ENCODE data around the gene FAM83D.
A peak's percentile ranks its signal among the peaks of the same experiment; 100 is the strongest.

The FAM83D gene

GRCh38 chr20:38889792-38890496 lies 36.3 kb upstream of the FAM83D start:
- peaks cover 96% of the 10 kb centered on the region for H3K79me2 ChIP-seq (ENCODE audit: low read length)
- no peak overlapping the region for H3K4me2 ChIP-seq (ENCODE audit: low read length)
- TF ChIP-seq, protein P1, sequence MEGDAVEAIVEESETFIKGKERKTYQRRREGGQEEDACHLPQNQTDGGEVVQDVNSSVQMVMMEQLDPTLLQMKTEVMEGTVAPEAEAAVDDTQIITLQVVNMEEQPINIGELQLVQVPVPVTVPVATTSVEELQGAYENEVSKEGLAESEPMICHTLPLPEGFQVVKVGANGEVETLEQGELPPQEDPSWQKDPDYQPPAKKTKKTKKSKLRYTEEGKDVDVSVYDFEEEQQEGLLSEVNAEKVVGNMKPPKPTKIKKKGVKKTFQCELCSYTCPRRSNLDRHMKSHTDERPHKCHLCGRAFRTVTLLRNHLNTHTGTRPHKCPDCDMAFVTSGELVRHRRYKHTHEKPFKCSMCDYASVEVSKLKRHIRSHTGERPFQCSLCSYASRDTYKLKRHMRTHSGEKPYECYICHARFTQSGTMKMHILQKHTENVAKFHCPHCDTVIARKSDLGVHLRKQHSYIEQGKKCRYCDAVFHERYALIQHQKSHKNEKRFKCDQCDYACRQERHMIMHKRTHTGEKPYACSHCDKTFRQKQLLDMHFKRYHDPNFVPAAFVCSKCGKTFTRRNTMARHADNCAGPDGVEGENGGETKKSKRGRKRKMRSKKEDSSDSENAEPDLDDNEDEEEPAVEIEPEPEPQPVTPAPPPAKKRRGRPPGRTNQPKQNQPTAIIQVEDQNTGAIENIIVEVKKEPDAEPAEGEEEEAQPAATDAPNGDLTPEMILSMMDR (IDR thresholded peaks at IDR 0.05; ENCODE audit: low read depth, low read length), result no peak
- TF ChIP-seq EZH2phosphoT487 (IDR thresholded peaks at IDR 0.05; ENCODE audit: low read depth), result no peak
- H3K4me1 ChIP-seq (ENCODE audit: low read length), result peaks cover 60% of the 10 kb centered on the region
- peak overlapping the region; percentile 95 for H3K27ac ChIP-seq (ENCODE audit: low read length)
- H3K27me3 ChIP-seq (ENCODE audit: low read depth, low read length), result no peaks in the 10 kb centered on the region
- peaks cover 38% of the 10 kb centered on the region for H4K20me1 ChIP-seq (ENCODE audit: insufficient read depth, low read length)
- no peaks in the 10 kb centered on the region for H3K9me3 ChIP-seq (ENCODE audit: insufficient read depth, low read length)
- no peak overlapping the region for H3K9ac ChIP-seq (ENCODE audit: low read length)
- peaks cover 59% of the 10 kb centered on the region for H3K36me3 ChIP-seq (replicated peaks; ENCODE audit: low read depth, low read length)
- no peak overlapping the region for H3K4me3 ChIP-seq (ENCODE audit: low read length)
- H2AFZ ChIP-seq (ENCODE audit: low read depth, low read length), result no peak overlapping the region

- Histone ChIP-seq H4K20me1 (ENCODE audit: insufficient read depth, low read length) (peaks cover 34% of the 10 kb centered on the region), H2AFZ (ENCODE audit: low read depth, low read length) (no peak overlapping the region), H3K9ac (ENCODE audit: low read length) (no peak overlapping the region; the same call in 1 of the 2 replicates), H3K27ac (ENCODE audit: low read length) (peak overlapping the region; percentile 95), H3K79me2 (ENCODE audit: low read length) (peaks cover 96% of the 10 kb centered on the region), H3K4me1 (ENCODE audit: low read length) (peaks cover 60% of the 10 kb centered on the region), H3K27me3 (ENCODE audit: low read depth, low read length) (no peaks in the 10 kb centered on the region), H3K4me2 (ENCODE audit: low read length) (no peak overlapping the region), H3K9me3 (ENCODE audit: insufficient read depth, low read length) (no peaks in the 10 kb centered on the region), H3K36me3 (replicated peaks; ENCODE audit: low read depth, low read length) (peaks cover 61% of the 10 kb centered on the region), H3K4me3 (ENCODE audit: low read length) (no peak overlapping the region)
- TF ChIP-seq, protein P1 (IDR thresholded peaks at IDR 0.05; ENCODE audit: low read depth, low read length), result no peak
- TF ChIP-seq EZH2phosphoT487 (IDR thresholded peaks at IDR 0.05; ENCODE audit: low read depth), result no peak
Measured at GRCh38 chr20:38890497-38890818, 35.8 kb upstream of the FAM83D start.

DNA sequence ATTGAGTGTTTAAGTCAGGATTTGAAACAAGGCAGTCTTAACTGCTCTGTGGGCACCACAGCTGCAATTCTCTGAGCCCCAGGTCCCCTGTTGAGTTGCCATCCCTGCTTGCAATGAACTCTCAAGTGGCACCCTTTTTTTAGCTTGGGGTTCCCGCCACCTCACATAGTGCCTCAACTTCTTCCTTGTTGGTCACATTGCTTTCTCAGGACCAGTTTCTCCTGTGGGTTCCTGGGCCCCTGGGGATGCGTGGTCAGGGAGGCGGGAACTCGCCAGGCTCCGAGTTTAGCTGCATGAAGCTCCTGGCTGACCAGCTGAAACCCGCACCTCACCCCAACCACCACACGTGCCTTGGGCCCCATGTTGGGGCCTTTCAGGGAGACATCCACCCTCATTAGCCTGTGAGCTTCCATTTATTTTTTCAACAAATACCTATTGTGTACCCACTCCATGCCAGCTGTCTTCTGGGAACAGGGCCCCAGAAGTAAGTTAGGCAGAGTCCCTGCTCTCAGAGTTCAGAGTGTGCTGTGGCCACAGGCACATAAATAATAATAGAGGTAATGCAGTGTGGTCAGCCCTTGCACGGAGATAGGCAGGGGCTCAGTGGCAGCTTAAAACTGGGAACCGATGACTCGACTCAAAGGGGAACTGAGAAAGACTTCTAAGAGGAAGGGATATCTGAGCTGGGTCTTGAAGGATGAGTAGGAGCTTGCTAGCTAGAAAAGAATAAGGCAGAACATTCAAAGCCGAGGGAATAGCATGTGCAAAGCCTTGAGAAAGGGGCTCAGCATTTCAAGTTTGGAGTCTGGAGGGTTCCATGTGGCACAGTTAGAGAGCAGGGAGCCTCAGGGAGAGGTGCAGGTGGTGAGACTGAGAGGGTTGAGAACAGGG lies 33.9 kb upstream of the FAM83D start:
- Histone ChIP-seq H2AFZ (ENCODE audit: low read depth, low read length) (no peak overlapping the region), H3K79me2 (ENCODE audit: low read length) (peaks cover 96% of the 10 kb centered on the region), H3K9me3 (ENCODE audit: insufficient read depth, low read length) (no peaks in the 10 kb centered on the region), H3K36me3 (replicated peaks; ENCODE audit: low read depth, low read length) (peaks cover 59% of the 10 kb centered on the region), H3K27ac (ENCODE audit: low read length) (peak overlapping the region; percentile 95), H3K4me1 (ENCODE audit: low read length) (peaks cover 60% of the 10 kb centered on the region), H3K27me3 (ENCODE audit: low read depth, low read length) (no peaks in the 10 kb centered on the region), H3K9ac (ENCODE audit: low read length) (peak overlapping the region; percentile 83), H4K20me1 (ENCODE audit: insufficient read depth, low read length) (peaks cover 20% of the 10 kb centered on the region), H3K4me2 (ENCODE audit: low read length) (peak overlapping the region; percentile 78), H3K4me3 (ENCODE audit: low read length) (peak overlapping the region; percentile 51)
- no peak for TF ChIP-seq EZH2phosphoT487 (IDR thresholded peaks at IDR 0.05; ENCODE audit: low read depth)
- TF ChIP-seq, protein P1 (IDR thresholded peaks at IDR 0.05; ENCODE audit: low read depth, low read length), result no peak

DNA sequence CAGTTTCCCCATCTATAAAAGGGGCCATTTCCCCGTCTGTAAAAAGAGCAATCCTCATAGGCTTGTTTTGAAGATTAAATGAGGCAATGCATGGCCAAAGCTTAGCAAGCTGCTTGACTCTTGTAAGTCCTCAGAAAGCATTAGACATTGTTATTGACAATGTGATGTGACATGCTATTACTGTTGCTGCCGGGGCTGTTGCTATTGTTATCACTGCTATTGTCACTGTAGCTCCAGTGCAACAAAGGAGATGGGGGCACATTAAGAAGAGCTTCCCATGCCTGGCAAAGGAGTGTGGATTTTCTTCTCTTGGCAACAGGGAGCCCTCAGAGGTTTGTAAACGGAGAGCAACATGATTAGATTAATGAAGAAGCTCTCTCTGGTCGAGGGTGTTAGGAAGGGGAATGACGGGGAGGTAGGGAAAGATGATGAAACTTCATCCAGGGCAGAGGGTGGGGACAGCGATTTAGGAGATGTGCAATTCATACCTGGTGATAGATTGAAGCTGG lies 33.1 kb upstream of the FAM83D start:
- Histone ChIP-seq H3K27ac (ENCODE audit: low read length) (peak overlapping the region; percentile 95), H3K9me3 (ENCODE audit: insufficient read depth, low read length) (no peaks in the 10 kb centered on the region), H3K9ac (ENCODE audit: low read length) (peak overlapping the region; percentile 83), H4K20me1 (ENCODE audit: insufficient read depth, low read length) (peaks cover 17% of the 10 kb centered on the region), H3K4me1 (ENCODE audit: low read length) (peaks cover 60% of the 10 kb centered on the region), H3K79me2 (ENCODE audit: low read length) (peaks cover 96% of the 10 kb centered on the region), H2AFZ (ENCODE audit: low read depth, low read length) (no peak overlapping the region), H3K4me3 (ENCODE audit: low read length) (peak overlapping the region; percentile 51), H3K4me2 (ENCODE audit: low read length) (peak overlapping the region; percentile 78), H3K27me3 (ENCODE audit: low read depth, low read length) (no peaks in the 10 kb centered on the region), H3K36me3 (replicated peaks; ENCODE audit: low read depth, low read length) (peaks cover 60% of the 10 kb centered on the region)
- no peak for TF ChIP-seq EZH2phosphoT487 (IDR thresholded peaks at IDR 0.05; ENCODE audit: low read depth)
- TF ChIP-seq, protein P1 (IDR thresholded peaks at IDR 0.05; ENCODE audit: low read depth, low read length), result no peak

Data from OCI-LY3 (cell line).